Amygdala (tissue), 56 donors: Measurements from ENCODE around the gene GRK1.

Experiments used
- DNase-seq, 56 donors: peaks; one replicate each; lab custom pipeline; 2025; lab: John Stamatoyannopoulos, UW

GRK1 gene

GRCh38 chr13:113768018-113768905, 101.2 kb downstream of the GRK1 start:
- DNase-seq, result no peak

GRCh38 chr13:113769106-113769505, 102.1 kb downstream of the GRK1 start:
- no peak for DNase-seq

- DNase-seq, result no peak
Observed at GRCh38 chr13:113769881-113770280, 102.9 kb downstream of the GRK1 start.

GRCh38 chr13:113770441-113770840, 103.4 kb downstream of the GRK1 start:
- DNase-seq, result no peak

- DNase-seq, result no peak
Observed at GRCh38 chr13:113770937-113771336, 103.9 kb downstream of the GRK1 start.

GRCh38 chr13:113771709-113772331, 104.8 kb downstream of the GRK1 start:
- no peak for DNase-seq

- no peak for DNase-seq
Observed at GRCh38 chr13:113774177-113775107, 107.4 kb downstream of the GRK1 start.

- no peak for DNase-seq
Observed at GRCh38 chr13:113775451-113776145, 108.6 kb downstream of the GRK1 start.

- no peak for DNase-seq
Observed at GRCh38 chr13:113776231-113777125, 109.5 kb downstream of the GRK1 start.

GRCh38 chr13:113777311-113778260, 110.6 kb downstream of the GRK1 start:
- no peak for DNase-seq

GRCh38 chr13:113781571-113781970, 114.6 kb downstream of the GRK1 start:
- no peak for DNase-seq

- no peak for DNase-seq
Observed at GRCh38 chr13:113782472-113782871, 115.5 kb downstream of the GRK1 start.

- no peak for DNase-seq
Observed at GRCh38 chr13:113783200-113783881, 116.3 kb downstream of the GRK1 start.

- no peak for DNase-seq
Observed at GRCh38 chr13:113783966-113784644, 117.1 kb downstream of the GRK1 start.

GRCh38 chr13:113784645-113785024, 117.6 kb downstream of the GRK1 start:
- no peak for DNase-seq

GRCh38 chr13:113785051-113786010, 118.3 kb downstream of the GRK1 start:
- no peak for DNase-seq
